ENCODE measurements around the gene LEKR1. TPM values are rescaled to one million over a fixed set of nuclear protein-coding genes. Genes with fewer than 3 reads are reported as not detected.

The LEKR1 gene
- total and polyA plus RNA-seq, 9 of the 15 experiments (the other 6 are each of a cell fraction or from before 2014, with no cell fraction given), result 0.76 to 1.8 (median 1.2) TPM

GRCh38 chr3:156964577-156964976 is 138.4 kb downstream of the LEKR1 start:
- Histone ChIP-seq H3K9ac (ENCODE audit: insufficient read depth in 1 of 2, low read depth in 2 of 2, low read length in 2 of 2) (no peak overlapping the region), H2AFZ (ENCODE audit: low read depth, low read length) (no peak overlapping the region), H3K9me3 (replicated peaks; ENCODE audit: control insufficient read depth, insufficient read depth, low read depth, low read length) (no peaks in the 10 kb centered on the region), H3K36me3 (ENCODE audit: control insufficient read depth, insufficient read depth, low read length) (no peaks in the 10 kb centered on the region), H3K27ac (ENCODE audit: extremely low read depth, low read depth, low read length) (no peak overlapping the region), H3K4me1 (replicated peaks in 1 of 2; ENCODE audit: control insufficient read depth in 2 of 2, insufficient read depth in 2 of 2, low read length in 2 of 2) (no peaks in the 10 kb centered on the region), H3K4me3 (no peak overlapping the region), H3K4me2 (ENCODE audit: insufficient read depth, low read length) (no peak overlapping the region), H3K9me1 (ENCODE audit: control insufficient read depth, insufficient read depth, low read length) (no peaks in the 10 kb centered on the region), H3K27me3 (ENCODE audit: control insufficient read depth in 2 of 2, insufficient read depth in 2 of 2, low read length in 2 of 2) (no peaks in the 10 kb centered on the region), H4K20me1 (replicated peaks; ENCODE audit: control insufficient read depth, insufficient read depth, low read length) (no peaks in the 10 kb centered on the region), H3K79me2 (ENCODE audit: control insufficient read depth, insufficient read depth, low read length) (no peaks in the 10 kb centered on the region)
- FAIRE-seq, result no peak
- in situ Hi-C loops (cut with MboI) (no loop called here), intact Hi-C loops (cut with micrococcal nuclease) (no loop called here)
- WGBS (ENCODE audit: insufficient coverage, low coverage, missing lambda C conversion rate), result 15% methylated on average over 3 of the region's 3 CpGs
- POLR2A ChIA-PET, result no interaction called here
- no TSS peak for BruUV-seq (replicated peaks)
- no peak for ATAC-seq
- DNase-seq (ENCODE audit: extremely low read depth in 1 of 4, low spot score in 3 of 4), result no peak
- CTCF ChIA-PET (ENCODE audit: low intra/inter-chr PET ratio), result no interaction called here
- no peak for TF ChIP-seq DACH1 (IDR thresholded peaks at IDR 0.05; ENCODE audit: partially characterized antibody)
- no peak for TF ChIP-seq ZKSCAN1 (IDR thresholded peaks at IDR 0.05; ENCODE audit: low read depth, low read length)
- no peak for TF ChIP-seq EWSR1 (IDR thresholded peaks at IDR 0.05; ENCODE audit: borderline replicate concordance, low read depth, partially characterized antibody)
- TF ChIP-seq ZNF175 (CRISPR knock-in tag; IDR thresholded peaks at IDR 0.05; ENCODE audit: low read depth), result no peak
- TF ChIP-seq ELK3 (CRISPR knock-in tag; IDR thresholded peaks at IDR 0.05), result no peak
- TF ChIP-seq E4F1 (CRISPR knock-in tag; IDR thresholded peaks at IDR 0.05; ENCODE audit: borderline replicate concordance), result no peak
- TF ChIP-seq CHD1 (IDR thresholded peaks at IDR 0.05; ENCODE audit: low read length), result no peak
- no peak for TF ChIP-seq EP300 (IDR thresholded peaks at IDR 0.05; ENCODE audit: low read length)
- TF ChIP-seq MXD1 (CRISPR knock-in tag; IDR thresholded peaks at IDR 0.05; ENCODE audit: borderline replicate concordance, poor library complexity, severe bottlenecking), result no peak
- no peak for TF ChIP-seq RBM22 (IDR thresholded peaks at IDR 0.05; ENCODE audit: low read depth, low read length, poor library complexity, severe bottlenecking)
- TF ChIP-seq POLR3G (IDR thresholded peaks at IDR 0.05; ENCODE audit: extremely low read depth, insufficient read length, insufficient replicate concordance), result no peak

All from K562 (cell line).